HUES48 (cell line): ENCODE data around the gene MIGA2.
A peak's percentile ranks its signal among the peaks of the same experiment; 100 is the strongest.

Experiments used
- H3K27ac ChIP-seq: one replicate; pipeline ENCODE4 v1.7.0; 2013; ENCODE audit warnings: low read depth, low read length, inconsistent platforms
- H3K27me3 ChIP-seq: 2 replicates; pipeline ENCODE4 v1.6.1; 2013; ENCODE audit warnings: mild to moderate bottlenecking, low read length; ENCODE audit not compliant: control insufficient read depth, insufficient read depth
- H3K36me3 ChIP-seq: 2 replicates; pipeline ENCODE4 v1.6.1; 2013; ENCODE audit warnings: low read length; ENCODE audit not compliant: control insufficient read depth, insufficient read depth
- H3K4me1 ChIP-seq: 2 replicates; pipeline ENCODE4 v1.6.1; 2013; ENCODE audit warnings: mild to moderate bottlenecking, low read length; ENCODE audit not compliant: control insufficient read depth, insufficient read depth
- H3K4me3 ChIP-seq: 2 replicates; pipeline ENCODE4 v1.5.1; 2013; ENCODE audit warnings: mild to moderate bottlenecking, low read depth, low read length
- H3K9ac ChIP-seq: 2 replicates; pipeline ENCODE4 v1.6.1; 2013; ENCODE audit warnings: mild to moderate bottlenecking, low read depth, low read length, moderate library complexity
- H3K9me3 ChIP-seq: 2 replicates; pipeline ENCODE4 v1.6.1; 2013; ENCODE audit warnings: low read length; ENCODE audit not compliant: control insufficient read depth, insufficient read depth

Gene MIGA2

DNA sequence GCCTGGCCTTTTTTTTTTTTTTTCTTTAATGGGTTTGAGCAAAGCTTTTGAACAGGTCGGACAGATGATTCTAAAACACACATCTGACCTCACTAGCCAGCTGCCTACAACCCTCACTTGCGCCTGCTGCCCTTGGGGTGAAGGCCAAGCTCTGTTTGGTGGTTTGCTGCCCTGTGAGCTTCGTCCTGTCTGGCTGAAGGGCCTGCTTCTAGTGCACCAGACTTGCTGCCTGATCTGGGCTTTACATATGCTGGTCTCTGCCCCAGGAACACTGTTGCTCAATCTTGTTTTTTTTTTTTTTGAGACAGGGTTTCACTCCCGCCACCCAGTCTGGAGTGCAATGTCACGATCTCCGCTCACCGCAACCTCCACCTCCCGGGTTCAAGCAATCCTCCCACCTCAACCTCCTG, 28.1 kb downstream of the MIGA2 start:
- Histone ChIP-seq H3K36me3 (peaks cover 65% of the 10 kb centered on the region), H3K9me3 (no peaks in the 10 kb centered on the region), H3K9ac (no peak overlapping the region), H3K27me3 (no peaks in the 10 kb centered on the region), H3K27ac (no peak overlapping the region), H3K4me3 (no peak overlapping the region), H3K4me1 (no peaks in the 10 kb centered on the region)

DNA sequence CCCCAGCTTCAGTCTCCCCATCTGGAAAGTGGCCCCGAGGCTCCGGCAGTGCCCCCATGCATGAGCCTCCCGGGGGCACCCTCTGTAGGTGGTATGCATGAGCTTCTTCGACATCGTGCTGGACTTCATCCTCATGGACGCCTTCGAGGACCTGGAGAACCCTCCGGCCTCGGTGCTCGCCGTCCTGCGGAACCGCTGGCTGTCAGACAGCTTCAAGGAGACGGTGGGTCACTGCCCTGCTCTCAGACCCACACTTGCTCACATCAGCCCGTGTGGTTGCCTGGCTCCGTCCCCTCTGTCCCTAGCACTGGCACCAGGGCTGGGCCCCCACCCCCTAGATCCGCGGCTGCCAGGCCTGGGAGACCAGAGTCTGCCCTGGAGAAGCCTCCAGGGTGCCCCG, 31.7 kb downstream of the MIGA2 start:
- H3K4me1 ChIP-seq = peaks cover 19% of the 10 kb centered on the region
- H3K9me3 ChIP-seq = no peaks in the 10 kb centered on the region
- no peak overlapping the region for H3K4me3 ChIP-seq
- no peaks in the 10 kb centered on the region for H3K27me3 ChIP-seq
- peaks cover 51% of the 10 kb centered on the region for H3K36me3 ChIP-seq
- no peak overlapping the region for H3K27ac ChIP-seq
- no peak overlapping the region for H3K9ac ChIP-seq

DNA sequence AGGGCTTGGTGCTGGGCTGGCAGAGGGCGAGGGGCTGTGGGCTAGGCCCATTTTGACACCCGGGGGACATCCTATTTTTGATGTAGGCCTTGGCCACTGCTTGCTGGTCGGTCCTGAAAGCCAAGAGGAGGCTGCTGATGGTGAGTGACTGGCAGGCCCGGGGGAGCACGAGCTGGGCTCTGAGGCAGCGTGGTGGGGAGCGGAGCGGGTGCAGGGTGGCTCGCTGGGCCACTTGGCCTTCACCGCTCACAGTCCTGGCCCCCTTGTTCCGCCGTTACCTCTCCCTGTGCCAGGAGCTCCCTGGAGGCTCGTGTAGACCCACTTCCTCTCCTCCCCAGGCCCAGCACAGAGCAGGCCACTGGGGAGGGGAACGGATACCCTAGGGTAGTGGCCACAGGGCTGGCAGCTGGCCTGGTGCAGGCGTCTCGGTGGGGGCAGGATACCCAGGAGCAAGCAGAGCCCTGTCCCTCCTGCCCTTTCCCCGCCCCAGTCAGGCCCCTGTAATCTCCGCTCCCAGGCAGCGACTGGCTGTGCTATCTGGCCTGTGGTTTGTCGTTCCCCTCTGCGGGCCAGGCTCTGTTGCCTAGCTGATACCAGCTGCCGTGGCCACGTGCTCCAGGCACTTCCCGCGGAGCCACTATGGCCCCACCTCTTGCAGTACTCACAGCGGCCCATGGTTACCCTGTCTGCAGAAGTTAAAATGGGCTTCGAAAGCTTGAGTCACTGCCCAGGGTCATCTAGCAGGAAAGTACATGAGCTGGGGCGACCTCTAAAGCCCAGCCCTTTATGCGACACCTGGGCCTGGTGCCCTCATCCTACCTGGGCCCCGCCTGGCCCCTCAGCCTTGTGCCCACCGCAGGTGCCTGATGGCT, 32.8 kb downstream of the MIGA2 start:
- H3K9ac ChIP-seq = no peak overlapping the region
- no peak overlapping the region for H3K4me3 ChIP-seq
- H3K27me3 ChIP-seq = no peaks in the 10 kb centered on the region
- peaks cover 19% of the 10 kb centered on the region for H3K4me1 ChIP-seq
- peaks cover 44% of the 10 kb centered on the region for H3K36me3 ChIP-seq
- no peaks in the 10 kb centered on the region for H3K9me3 ChIP-seq
- H3K27ac ChIP-seq = no peak overlapping the region

DNA sequence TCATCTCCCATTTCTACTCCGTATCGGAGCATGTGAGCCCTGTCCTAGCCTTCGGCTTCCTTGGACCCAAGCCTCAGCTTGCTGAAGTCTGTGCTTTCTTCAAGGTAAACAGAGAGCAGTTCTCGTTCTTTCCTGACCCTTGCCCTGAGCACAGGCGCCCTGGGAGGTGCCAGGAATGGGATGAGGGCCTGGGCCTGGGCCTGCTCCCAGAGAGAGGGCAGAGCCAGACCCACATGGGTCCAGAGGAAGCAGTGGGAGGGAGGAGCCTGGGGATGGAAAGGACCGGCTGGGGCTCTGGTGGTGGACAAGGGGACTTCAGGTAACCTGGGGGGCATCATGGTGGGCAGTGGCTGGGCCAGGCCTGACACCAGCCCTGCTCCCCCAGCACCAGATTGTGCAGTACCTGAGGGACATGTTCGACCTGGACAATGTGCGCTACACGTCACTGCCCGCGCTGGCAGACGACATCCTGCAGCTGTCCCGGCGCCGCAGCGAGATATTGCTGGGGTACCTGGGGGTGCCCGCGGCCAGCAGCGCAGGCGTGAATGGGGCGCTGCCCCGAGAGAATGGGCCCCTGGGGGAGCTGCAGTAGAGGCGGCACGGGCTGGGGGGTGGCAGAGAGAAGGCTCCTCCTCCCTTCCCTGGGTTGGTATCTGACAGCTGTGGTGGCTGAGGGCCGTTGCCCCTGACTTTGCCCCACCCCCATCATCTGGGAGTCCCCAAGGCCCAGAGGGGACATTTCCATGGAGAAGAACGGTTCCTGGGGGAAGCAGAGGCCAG, 33.6 kb downstream of the MIGA2 start:
- no peak overlapping the region for H3K9ac ChIP-seq
- no peak overlapping the region for H3K27ac ChIP-seq
- peaks cover 19% of the 10 kb centered on the region for H3K4me1 ChIP-seq
- no peaks in the 10 kb centered on the region for H3K27me3 ChIP-seq
- H3K36me3 ChIP-seq = peaks cover 36% of the 10 kb centered on the region
- H3K4me3 ChIP-seq = no peak overlapping the region
- no peaks in the 10 kb centered on the region for H3K9me3 ChIP-seq

DNA sequence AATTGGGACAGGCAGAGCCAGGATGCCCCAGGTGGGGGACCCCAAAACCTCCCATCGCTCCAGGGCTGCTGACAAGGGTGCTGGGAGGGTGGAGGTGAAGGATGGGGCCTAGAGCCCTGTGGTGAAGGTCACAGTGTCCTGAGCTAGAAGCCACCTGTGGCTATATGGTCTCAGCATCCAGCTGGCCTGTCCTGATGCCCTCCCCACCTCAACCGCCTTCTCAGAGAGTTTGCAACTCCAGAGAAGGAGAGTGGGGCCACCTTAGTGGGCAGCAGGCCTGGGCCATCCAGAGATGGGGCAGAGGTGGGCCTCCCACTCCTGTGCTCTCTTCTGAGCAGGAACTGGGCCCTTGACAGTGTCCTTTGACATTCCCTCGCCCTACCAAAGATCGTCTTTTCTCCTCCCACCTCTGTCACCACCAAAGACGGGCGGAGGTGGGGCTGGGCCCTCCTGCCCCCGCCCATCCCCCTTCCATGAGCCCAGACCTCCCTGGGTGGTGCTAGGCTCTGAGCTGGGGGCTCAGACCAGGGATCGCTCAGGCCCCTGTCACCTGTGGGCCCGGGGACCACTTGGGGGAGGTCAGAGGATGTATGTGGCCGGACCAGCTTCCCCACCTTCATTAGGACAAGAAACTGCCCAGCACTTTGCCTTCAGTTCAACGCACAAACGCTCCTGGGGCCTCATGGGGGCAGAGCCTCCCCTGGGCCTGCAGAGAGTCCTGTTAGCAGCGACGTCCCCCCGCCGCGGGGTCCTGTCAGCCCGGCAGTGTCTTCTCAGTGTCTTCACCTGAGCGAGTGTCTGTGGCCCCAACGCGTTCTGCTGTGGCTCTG, 34.5 kb downstream of the MIGA2 start:
- H3K9ac ChIP-seq = 0 out of 2 replicates have a peak overlapping the region, but pooled peaks have one; percentile 12

DNA sequence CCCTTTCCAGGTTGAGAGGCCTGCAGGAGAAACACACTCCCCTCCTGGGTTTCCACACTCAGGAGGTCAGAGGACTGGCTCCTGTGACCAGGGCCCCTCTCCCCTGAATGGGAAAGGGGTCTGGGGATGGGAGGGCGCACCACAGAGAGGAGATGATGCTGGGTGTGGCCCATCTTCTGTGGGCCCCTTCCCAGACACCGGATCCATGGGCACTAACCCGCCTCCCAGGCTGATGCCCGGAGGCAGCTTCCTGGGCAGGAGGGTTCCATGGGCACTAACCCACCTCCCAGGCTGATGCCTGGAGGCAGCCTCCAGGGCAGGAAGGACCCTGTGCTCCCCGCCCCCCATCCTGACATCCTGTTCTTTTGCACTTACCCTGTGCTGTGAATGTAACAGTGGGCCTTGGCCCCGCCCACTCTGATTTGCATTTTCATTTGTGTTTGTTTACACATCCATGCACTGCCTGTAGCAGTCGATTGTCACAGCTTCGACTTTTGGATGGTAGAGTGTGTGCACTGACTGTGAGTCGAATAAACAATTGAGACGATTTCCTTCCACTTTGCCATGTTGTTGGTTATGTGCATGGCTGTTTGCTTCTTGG, 35.2 kb downstream of the MIGA2 start:
- H3K9me3 ChIP-seq = no peaks in the 10 kb centered on the region
- no peaks in the 10 kb centered on the region for H3K27me3 ChIP-seq
- H3K9ac ChIP-seq = 0 out of 2 replicates have a peak overlapping the region, but pooled peaks have one; percentile 12
- peaks cover 27% of the 10 kb centered on the region for H3K36me3 ChIP-seq
- H3K4me1 ChIP-seq = peaks cover 19% of the 10 kb centered on the region
- peak overlapping the region; percentile 78 for H3K27ac ChIP-seq
- peak overlapping the region; percentile 41 for H3K4me3 ChIP-seq

More for the DNA sequence above, 34.5 kb downstream of the MIGA2 start:
- Histone ChIP-seq H3K36me3 (peaks cover 29% of the 10 kb centered on the region), H3K27me3 (no peaks in the 10 kb centered on the region), H3K4me1 (peaks cover 19% of the 10 kb centered on the region), H3K27ac (peak overlapping the region; percentile 78), H3K4me3 (no peak overlapping the region; the same call in 1 of the 2 replicates), H3K9me3 (no peaks in the 10 kb centered on the region)

DNA sequence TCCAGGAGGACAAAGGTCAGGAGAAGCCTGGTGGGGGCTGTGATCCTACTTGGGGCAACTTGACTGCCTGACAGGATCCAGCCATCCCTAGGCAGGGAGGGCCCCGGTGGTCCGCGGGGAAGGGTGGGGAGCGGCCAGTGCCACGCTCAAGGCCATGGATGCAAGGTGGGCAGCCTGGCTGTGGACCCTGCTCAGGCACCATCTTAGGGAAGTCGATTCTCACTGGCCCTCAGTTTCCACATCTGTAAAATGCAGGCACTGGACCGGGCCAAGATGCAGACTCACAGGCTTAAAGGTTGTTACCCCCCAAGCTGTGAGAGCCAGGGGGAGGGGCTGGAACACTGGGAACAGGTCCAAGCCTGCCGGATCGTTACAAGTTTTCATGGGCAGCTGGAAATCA, 35.7 kb downstream of the MIGA2 start:
- Histone ChIP-seq H3K27me3 (no peaks in the 10 kb centered on the region), H3K4me1 (peaks cover 19% of the 10 kb centered on the region), H3K9me3 (no peaks in the 10 kb centered on the region), H3K27ac (peak overlapping the region; percentile 78), H3K4me3 (peak overlapping the region; percentile 41), H3K9ac (no peak overlapping the region), H3K36me3 (peaks cover 25% of the 10 kb centered on the region)

DNA sequence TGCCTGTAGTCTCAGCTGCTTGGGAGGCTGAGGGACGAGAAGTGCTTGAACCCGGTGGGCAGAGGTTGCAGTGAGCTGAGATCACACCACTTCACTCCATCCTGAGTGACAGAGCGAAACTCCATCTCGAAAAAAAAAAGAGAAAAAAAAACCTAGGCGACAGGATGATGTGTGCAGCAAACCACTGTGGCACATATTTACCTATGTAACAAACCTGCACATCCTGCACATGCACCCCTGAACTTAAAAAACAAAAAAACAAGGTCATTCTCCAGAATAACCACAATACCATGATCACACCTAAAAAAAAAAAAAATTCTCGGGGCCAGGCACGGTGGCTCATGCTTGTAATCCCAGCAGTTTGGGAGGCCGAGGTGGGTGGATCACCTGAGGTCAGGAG, 37.0 kb downstream of the MIGA2 start:
- Histone ChIP-seq H3K27ac (no peak overlapping the region), H3K36me3 (peaks cover 12% of the 10 kb centered on the region), H3K27me3 (no peaks in the 10 kb centered on the region), H3K4me3 (no peak overlapping the region), H3K9me3 (no peaks in the 10 kb centered on the region), H3K9ac (no peak overlapping the region), H3K4me1 (peaks cover 19% of the 10 kb centered on the region)

DNA sequence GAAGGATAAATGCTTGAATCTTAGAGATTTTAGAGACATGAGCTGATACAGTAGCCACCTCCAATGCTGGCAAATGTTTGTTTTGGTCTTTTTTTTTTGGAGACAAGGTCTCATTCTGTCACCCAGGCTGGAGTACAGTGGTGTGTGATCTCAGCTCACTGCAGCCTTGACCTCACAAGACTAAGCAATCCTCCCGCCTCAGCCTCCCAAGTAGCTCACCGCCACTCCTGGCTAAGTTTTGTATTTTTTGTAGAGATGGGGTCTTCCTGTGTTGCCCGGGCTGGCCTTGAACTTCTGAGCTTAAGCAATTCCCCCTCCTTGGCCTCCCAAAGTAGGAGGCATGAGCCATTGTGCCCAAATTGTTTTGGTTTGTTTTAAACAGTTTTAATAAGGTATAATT, 37.7 kb downstream of the MIGA2 start:
- Histone ChIP-seq H3K27ac (no peak overlapping the region), H3K4me3 (no peak overlapping the region), H3K9ac (no peak overlapping the region), H3K36me3 (peaks cover 5% of the 10 kb centered on the region; the same call in 1 of the 2 replicates), H3K27me3 (no peaks in the 10 kb centered on the region), H3K4me1 (peaks cover 19% of the 10 kb centered on the region), H3K9me3 (no peaks in the 10 kb centered on the region)

DNA sequence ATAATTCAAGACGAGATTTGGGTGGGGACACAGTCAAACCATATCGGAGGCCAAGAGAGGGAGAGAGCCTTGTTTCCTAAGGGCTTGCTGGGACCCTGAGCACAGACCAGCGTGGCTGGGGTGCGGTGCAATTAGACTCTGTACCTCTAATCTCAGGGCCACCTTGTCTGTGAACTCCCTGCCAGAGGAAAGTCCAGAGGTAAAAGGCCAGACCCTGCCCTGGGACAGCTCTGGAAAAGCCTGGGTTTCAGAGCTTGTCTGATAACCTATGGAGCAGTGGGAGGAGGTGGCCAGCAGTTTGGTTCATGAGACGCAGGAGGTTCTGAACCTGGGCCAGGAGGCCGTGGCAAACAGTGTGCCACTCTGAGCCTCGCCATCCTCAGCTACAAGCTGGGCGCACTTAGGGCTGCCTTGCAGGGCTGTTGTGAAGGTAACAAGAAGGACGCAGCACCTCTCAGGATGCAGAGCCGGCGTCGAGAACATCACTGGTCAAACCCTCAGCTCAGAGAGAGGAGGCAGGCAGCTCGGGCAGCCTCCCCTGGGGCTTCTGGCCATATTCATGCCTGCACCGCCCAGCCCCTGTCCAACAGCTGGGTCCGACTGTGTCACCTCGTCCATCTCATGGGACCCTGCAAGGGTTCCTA, 39.7 kb downstream of the MIGA2 start:
- H3K4me1 ChIP-seq = peaks cover 15% of the 10 kb centered on the region
- no peak overlapping the region for H3K27ac ChIP-seq
- H3K4me3 ChIP-seq = no peak overlapping the region
- no peaks in the 10 kb centered on the region for H3K27me3 ChIP-seq
- no peak overlapping the region for H3K9ac ChIP-seq
- H3K36me3 ChIP-seq = no peaks in the 10 kb centered on the region
- H3K9me3 ChIP-seq = no peaks in the 10 kb centered on the region
